HG03521 (cell line): ENCODE data around the gene MEIOB.

Experiments used
- ATAC-seq: cut with Tn5 transposase; IDR thresholded peaks from one replicate; pipeline ENCODE4 v1.9.1; 2021; ENCODE audit warnings: mild to moderate bottlenecking, moderate library complexity; ENCODE audit not compliant: unreplicated experiment

Gene MEIOB

GRCh38 chr16:1789643-1790045, 82.3 kb downstream of the MEIOB start:
- ATAC-seq: no peak

DNA sequence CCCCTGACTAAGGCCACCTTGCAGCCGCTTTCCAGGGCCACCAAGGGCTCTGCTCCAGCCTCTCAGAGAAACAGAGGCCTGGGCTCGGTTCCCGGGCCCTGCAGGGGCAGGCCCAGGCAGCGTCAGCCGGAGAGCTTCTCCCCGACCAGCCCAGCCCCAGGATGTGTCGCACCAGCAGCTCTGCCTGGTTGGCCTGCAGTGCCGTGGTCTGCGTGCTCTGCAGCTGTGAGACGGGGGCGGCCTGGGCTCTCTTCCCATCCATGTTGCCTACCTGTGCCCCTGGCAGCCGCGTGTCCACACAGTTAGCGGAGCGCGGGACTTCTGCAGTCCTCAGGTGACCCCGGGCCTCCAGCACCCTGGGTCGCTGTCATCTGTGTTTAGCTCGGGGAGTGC, 83.3 kb downstream of the MEIOB start:
- ATAC-seq: no peak

DNA sequence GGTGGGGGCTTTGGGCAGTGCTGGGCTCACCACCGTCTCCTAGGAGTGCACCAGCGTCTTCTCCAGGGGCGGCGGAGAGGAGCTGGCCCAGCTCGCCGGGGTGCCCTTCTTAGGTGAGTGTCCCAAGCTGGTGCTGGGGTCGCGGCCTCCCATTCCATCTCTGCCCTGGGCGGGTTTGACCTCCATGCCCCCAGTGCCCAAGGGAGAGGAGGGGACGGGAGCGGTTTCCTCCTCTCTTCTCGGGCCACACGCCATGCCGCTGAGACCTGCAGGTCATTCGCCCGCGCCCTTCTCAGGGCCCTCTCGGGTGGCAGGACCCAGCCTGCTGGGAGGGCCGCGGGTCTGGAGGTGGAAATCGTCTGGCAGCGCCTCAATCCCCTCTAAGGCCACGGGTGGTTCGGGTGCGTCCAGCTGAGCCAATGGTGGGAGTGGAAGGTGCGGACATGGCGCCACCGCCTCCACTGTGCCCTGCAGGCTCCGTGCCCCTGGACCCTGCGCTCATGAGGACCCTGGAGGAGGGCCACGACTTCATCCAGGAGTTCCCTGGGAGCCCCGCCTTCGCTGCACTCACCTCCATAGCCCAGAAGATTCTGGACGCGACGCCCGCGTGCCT, 83.8 kb downstream of the MEIOB start:
- ATAC-seq: no peak

DNA sequence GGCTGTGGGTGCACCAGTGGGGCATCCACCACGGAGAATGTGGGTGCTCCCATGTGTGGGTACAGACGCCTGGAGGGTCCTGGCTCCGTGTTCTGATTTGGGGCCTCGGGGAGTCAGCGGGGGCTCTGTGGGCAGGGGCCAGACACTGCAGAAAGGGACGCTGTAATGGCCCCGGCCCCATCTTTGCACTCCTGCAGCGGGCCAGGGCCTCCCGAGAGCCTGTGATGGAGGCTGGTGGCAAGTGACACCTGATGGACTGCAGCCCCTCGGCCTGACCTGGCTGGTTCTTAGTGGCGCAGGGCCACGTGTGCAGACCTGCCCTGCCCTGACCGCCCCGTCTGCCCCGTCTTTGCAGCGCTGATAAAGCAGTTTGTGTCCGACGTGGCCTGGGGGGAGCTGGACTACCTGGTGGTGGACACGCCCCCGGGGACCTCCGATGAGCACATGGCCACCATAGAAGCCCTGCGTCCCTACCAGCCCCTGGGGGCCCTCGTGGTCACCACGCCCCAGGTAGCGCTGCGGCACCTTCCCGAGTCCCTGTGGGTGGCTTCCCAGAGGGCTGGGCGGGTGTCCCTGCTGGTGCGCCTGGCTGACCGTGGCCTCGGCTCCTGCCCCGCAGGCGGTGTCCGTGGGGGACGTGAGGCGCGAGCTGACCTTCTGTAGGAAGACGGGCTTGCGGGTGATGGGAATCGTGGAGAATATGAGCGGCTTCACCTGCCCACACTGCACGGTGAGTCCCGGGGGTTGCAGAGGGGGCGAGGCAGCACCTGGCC, 84.5 kb downstream of the MEIOB start:
- no peak for ATAC-seq

DNA sequence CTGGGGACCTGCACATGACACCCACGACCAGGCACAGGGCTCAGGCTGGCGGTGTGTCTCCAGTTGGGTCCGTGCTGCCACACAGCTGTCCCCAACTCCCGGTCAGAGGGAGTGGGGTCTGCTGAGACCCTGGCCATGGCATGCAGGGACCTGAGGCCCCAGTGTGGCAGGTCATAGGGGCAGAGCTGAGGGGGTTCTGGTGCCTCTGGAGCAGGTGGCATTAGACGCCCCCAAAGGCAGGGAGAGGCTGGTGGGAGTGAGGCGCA, 85.0 kb downstream of the MEIOB start:
- no peak for ATAC-seq

GRCh38 chr16:1786242-1787055, 85.5 kb downstream of the MEIOB start:
- ATAC-seq: no peak

DNA sequence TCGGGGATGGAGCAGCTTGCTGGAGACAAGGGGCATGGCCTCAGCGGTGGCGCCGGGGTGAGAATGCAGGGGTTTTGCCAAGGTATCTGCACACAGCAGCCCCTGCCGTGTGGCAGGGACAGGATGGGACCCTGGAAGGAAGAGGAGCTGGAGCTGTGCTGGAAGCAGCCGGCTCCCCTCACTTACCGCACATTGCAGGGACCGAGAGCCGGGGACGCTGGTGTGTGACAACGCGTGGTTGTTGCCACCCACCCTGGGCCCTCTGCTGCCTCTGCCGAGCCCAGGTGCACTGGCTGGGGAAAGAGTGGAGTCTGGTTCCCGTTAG, 86.2 kb downstream of the MEIOB start:
- no peak for ATAC-seq

GRCh38 chr16:1784977-1785845, 86.8 kb downstream of the MEIOB start:
- no peak for ATAC-seq
